RWPE2 (cell line): ENCODE data around the gene MTPN.
A peak's percentile ranks its signal among the peaks of the same experiment; 100 is the strongest.

Experiments
- ATAC-seq: fragments of 200-7000 bp; cut with Tn5 transposase; 3 replicates; pipeline ENCODE4 v1.9.1; 2021; ENCODE audit warnings: low read depth
- DNase-seq: peaks from one replicate; pipeline ENCODE4 v3.0.0-alpha.2; 2020; ENCODE audit warnings: low spot score
- H3K27ac ChIP-seq: fragments of 450-650 bp; 2 replicates; pipeline ENCODE4 v1.5.1; 2017; ENCODE audit warnings: mild to moderate bottlenecking; ENCODE audit not compliant: poor library complexity, severe bottlenecking
- H3K27me3 ChIP-seq: fragments of 250-450 bp; sonication (Bioruptor Pico); 2 replicates; pipeline ENCODE4 v1.5.1; 2021; ENCODE audit warnings: mild to moderate bottlenecking, moderate library complexity; ENCODE audit not compliant: insufficient read depth, poor library complexity, severe bottlenecking
- H3K36me3 ChIP-seq: fragments of 250-450 bp; sonication (Bioruptor Pico); 2 replicates; pipeline ENCODE4 v1.5.1; 2020; ENCODE audit warnings: low read depth, mild to moderate bottlenecking, moderate library complexity
- H3K4me1 ChIP-seq: fragments of 250-450 bp; sonication (Bioruptor Pico); 2 replicates; pipeline ENCODE4 v1.5.1; 2021; ENCODE audit warnings: mild to moderate bottlenecking, moderate library complexity; ENCODE audit not compliant: insufficient read depth, poor library complexity, severe bottlenecking
- H3K4me3 ChIP-seq: fragments of 250-450 bp; sonication (Bioruptor Pico); 2 replicates; pipeline ENCODE4 v1.5.1; 2021; ENCODE audit warnings: mild to moderate bottlenecking, moderate library complexity; ENCODE audit not compliant: severe bottlenecking
- H3K9me3 ChIP-seq: fragments of 250-450 bp; sonication (Bioruptor Pico); 2 replicates; pipeline ENCODE4 v1.5.1; 2021; ENCODE audit warnings: mild to moderate bottlenecking, moderate library complexity; ENCODE audit not compliant: severe bottlenecking
- TF ChIP-seq, protein P1 (sequence below): fragments of 450-650 bp; IDR thresholded peaks from one replicate; pipeline ENCODE4 v1.5.1; 2017; ENCODE audit warnings: mild to moderate bottlenecking, moderate library complexity; ENCODE audit not compliant: poor library complexity, severe bottlenecking

The MTPN gene

GRCh38 chr7:135998081-135998480, 20.9 kb upstream of the MTPN start:
- no peaks in the 10 kb centered on the region for H3K36me3 ChIP-seq
- H3K27ac ChIP-seq = no peak overlapping the region
- TF ChIP-seq, protein P1, sequence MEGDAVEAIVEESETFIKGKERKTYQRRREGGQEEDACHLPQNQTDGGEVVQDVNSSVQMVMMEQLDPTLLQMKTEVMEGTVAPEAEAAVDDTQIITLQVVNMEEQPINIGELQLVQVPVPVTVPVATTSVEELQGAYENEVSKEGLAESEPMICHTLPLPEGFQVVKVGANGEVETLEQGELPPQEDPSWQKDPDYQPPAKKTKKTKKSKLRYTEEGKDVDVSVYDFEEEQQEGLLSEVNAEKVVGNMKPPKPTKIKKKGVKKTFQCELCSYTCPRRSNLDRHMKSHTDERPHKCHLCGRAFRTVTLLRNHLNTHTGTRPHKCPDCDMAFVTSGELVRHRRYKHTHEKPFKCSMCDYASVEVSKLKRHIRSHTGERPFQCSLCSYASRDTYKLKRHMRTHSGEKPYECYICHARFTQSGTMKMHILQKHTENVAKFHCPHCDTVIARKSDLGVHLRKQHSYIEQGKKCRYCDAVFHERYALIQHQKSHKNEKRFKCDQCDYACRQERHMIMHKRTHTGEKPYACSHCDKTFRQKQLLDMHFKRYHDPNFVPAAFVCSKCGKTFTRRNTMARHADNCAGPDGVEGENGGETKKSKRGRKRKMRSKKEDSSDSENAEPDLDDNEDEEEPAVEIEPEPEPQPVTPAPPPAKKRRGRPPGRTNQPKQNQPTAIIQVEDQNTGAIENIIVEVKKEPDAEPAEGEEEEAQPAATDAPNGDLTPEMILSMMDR = no peak
- peaks cover 4% of the 10 kb centered on the region for H3K4me1 ChIP-seq
- peaks cover 2% of the 10 kb centered on the region for H3K9me3 ChIP-seq
- ATAC-seq = no peak
- H3K4me3 ChIP-seq = no peak overlapping the region
- H3K27me3 ChIP-seq = no peaks in the 10 kb centered on the region
- DNase-seq = no peak

GRCh38 chr7:135995748-135996147, 18.6 kb upstream of the MTPN start:
- peaks cover 4% of the 10 kb centered on the region for H3K4me1 ChIP-seq
- DNase-seq (no peak), ATAC-seq (peak; percentile 27; the same call in 1 of the 3 replicates)
- H3K27me3 ChIP-seq = no peaks in the 10 kb centered on the region
- H3K9me3 ChIP-seq = no peaks in the 10 kb centered on the region
- no peak overlapping the region for H3K4me3 ChIP-seq
- H3K36me3 ChIP-seq = no peaks in the 10 kb centered on the region
- H3K27ac ChIP-seq = no peak overlapping the region
- TF ChIP-seq, protein P1 = no peak

DNA sequence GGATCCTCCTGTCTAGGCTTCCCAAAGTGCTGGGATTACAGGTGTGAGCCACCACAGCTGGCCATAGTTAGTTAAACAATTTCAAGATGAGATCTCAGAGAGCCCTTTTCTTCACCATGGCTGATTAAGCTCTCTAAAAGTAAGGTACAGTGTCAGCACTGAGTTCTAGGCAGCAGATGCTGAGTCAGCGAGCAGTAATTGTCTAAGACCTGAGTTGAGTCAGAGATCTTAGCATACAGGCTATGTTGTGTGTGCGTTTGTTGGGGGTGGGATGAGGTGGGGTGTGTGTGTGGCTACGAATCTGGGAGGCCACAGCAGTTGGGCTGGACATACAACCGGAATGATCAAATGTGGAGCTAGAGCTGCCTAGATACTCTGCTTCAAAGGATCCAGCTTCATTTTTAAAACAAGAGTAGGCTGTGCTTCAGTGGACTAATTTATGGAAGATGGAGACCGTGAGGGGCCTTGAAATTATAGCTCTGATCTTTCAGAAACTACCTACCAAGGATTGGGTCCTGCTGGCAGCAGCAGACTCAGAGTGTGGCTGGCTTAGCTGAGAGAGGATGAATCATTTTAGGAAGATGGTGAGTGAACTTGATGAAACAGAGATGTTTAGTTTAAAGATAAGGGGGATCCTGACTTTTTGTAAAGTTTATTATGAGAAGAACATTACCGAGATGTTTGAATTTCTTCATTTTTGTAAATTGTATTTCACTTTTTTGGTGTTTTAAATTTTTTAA, 17.5 kb upstream of the MTPN start:
- DNase-seq (no peak), ATAC-seq (0 out of 3 replicates have a peak, but pooled peaks have one; percentile 10)
- Histone ChIP-seq H3K4me1 (peaks cover 4% of the 10 kb centered on the region), H3K27ac (no peak overlapping the region), H3K36me3 (no peaks in the 10 kb centered on the region), H3K4me3 (no peak overlapping the region), H3K9me3 (no peaks in the 10 kb centered on the region), H3K27me3 (no peaks in the 10 kb centered on the region)
- TF ChIP-seq, protein P1 = no peak

GRCh38 chr7:135993950-135994349, 16.8 kb upstream of the MTPN start:
- Histone ChIP-seq H3K36me3 (no peaks in the 10 kb centered on the region), H3K27me3 (no peaks in the 10 kb centered on the region), H3K4me1 (peaks cover 4% of the 10 kb centered on the region), H3K27ac (no peak overlapping the region), H3K9me3 (no peaks in the 10 kb centered on the region), H3K4me3 (no peak overlapping the region)
- TF ChIP-seq, protein P1 = no peak
- DNase-seq (no peak), ATAC-seq (no peak)

GRCh38 chr7:135991906-135992305, 14.7 kb upstream of the MTPN start:
- TF ChIP-seq, protein P1 = no peak
- Histone ChIP-seq H3K4me1 (peaks cover 4% of the 10 kb centered on the region), H3K27ac (no peak overlapping the region), H3K36me3 (no peaks in the 10 kb centered on the region), H3K9me3 (no peaks in the 10 kb centered on the region), H3K27me3 (no peaks in the 10 kb centered on the region), H3K4me3 (no peak overlapping the region)
- no peak for DNase-seq
- no peak for ATAC-seq
